Hematopoietic multipotent progenitor cell (in vitro differentiated cells): ENCODE measurements around the gene JCAD. TPM values are rescaled to one million over a fixed set of nuclear protein-coding genes. Genes with fewer than 3 reads are reported as not detected.
"Not testable (repeated sequence)": the region's sequence is repeated elsewhere in the genome, so short reads cannot be mapped to it uniquely, and the experiment has no call there.

ENCODE experiments used
- DNase-seq, 3 donors: peaks; one replicate each; pipeline ENCODE4 v3.0.0-alpha.2; 2011 to 2015; ENCODE audit warnings: low read depth in 2 of 3, low spot score in 2 of 3
- total RNA-seq: library from RNA; depleted of rRNA; stranded (reverse); fragments of >200 nt; gene quantifications from one replicate; pipeline ENCODE4 v1.2.3, GENCODE V29; 2012

JCAD gene
- 1.3 TPM for total RNA-seq

DNA sequence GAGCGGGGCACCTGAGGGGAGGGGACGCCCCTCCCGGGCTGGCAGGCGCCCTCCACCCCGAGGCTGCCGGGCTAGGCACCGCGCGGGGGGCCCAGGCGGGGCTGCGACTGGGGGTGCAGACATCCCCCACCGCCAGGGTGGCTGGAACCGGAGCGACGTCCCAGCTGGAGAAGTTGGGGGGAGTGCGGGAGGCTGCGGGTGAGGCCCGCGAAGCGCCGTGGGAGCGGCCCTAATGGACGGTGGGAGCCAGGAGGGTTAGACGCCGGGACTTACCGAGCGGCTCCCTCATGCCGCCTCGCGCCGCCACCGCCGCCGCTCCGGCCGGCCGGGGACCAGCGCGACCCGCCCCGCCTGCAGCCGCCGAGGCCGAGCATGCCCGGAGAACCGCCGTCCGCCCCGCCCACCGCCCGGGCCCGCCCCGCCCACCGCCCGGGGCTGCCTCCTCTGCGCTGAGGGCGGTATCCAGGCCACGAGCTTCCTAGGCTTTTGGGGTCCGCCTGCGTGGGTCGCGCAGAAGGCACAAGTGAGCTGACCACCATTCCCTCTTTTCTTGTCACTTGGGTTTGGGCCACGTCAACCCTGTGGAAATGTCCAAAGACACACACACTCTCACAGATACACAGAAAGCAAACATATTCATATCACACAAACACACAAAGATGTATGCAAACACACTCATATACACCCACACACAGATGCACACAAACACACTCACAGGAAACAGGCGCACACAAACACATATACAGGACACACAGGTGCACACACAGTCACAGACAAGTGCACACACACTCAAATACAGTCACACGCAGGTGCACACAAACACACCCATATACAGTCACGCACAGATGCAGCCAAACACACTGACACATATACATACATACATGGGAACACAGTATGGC is at the start of gene JCAD:
Gene JCAD, minus strand, starts transcription at position 378 of the 899 bp plus-strand sequence. CDS start 11,774 bp downstream, outside the sequence.
- peak in 1 of 3 donors; percentile 36 for DNase-seq

DNA sequence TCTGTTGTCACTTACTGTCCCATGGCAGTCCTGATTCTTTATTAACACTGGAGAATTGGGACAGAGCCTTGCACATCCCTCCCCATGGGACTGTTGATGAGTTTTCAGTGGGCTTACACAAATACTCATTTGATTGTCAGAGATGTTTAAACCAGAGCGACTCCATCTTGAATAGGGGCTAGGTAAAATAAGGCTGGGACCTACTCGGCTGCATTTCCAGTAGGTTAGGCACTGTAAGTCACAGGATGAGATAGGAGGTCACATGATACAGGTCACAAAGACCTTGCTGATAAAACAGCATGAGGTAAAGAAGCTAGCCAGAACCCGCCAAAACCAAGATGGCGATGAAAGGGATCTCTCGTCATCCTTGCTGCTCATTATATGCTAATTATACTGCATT is 47.6 kb upstream of the JCAD start:
- no peak for DNase-seq

DNA sequence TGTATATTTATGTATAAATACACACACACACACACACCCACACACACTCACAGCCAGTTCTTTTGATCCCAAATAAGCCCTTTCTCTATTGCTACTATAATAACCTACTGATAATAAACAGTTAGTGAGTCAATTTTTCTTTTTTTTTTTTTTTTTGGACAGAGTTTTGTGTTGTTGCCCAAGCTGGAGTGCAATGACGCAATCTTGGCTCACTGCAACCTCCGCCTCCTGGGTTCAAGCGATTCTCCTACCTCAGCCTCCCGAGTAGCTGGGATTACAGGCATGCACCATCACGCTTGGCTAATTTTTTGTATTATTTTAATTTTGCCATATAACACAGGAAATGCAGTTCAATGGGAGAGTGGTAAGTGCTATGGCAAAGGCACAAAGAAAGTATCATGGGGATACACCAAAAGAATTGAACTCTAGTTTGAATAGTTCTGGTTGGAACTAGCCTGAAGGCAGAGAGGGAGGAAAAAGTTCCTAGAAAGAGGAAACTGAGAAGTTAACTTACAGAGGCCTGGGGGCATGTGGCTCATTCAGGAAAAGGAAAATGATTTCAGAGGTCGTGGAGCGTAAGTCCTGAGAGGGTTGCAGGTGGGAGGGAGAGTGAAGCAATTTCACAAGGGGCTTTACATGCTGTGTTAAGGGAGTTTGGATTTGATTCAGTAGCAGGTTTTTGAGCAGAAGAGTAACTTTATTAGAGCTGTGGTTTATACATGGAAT is 44.4 kb upstream of the JCAD start:
- DNase-seq, result no peak

GRCh38 chr10:30099706-30100105 is 40.3 kb upstream of the JCAD start:
- not testable (repeated sequence) for DNase-seq

GRCh38 chr10:30099101-30099500 is 39.7 kb upstream of the JCAD start:
- DNase-seq, result no peak

DNA sequence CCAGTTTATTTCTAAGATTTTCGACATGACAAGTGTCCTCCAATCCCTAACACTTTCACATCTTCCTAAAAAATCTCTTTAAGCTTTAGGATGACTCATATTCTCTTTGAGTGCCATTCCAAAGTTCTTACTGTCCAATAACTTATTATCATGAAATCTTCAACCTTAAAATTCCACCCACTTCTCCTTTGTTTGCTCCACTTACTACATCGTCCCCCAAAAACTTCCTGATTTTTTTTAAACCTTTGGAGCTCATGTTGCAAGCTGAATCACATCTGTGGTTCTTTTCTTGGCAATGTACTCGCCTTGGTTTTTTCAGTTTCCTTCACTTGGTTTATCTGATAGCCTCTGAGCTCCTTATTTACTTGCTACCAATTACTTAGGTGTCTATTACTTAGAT is 39.2 kb upstream of the JCAD start:
- DNase-seq, result peak in 1 of 3 donors; percentile 8

DNA sequence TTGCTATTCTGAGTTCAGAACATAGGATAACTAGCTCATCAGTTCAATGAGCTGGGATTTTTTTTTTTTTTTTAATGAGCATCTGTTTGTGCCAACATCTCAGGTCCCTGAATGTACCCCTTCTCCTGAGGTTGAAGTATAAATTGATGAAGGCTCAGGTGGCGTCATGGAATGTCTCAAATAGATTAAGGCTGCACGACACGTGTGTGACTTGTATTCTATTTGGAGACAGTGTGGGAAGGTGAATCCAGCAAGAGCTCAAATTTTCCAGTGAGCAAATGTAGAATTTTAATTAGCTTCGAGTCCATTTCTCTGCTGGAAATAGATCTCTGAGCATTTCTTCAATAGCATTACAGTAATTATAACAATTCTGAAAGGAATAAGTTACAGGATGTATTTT is 37.2 kb upstream of the JCAD start:
- no peak for DNase-seq

- DNase-seq, result no peak
These were observed 36.4 kb upstream of the JCAD start for GRCh38 chr10:30095631-30096422.

GRCh38 chr10:30094601-30095000 is 35.2 kb upstream of the JCAD start:
- DNase-seq, result no peak

DNA sequence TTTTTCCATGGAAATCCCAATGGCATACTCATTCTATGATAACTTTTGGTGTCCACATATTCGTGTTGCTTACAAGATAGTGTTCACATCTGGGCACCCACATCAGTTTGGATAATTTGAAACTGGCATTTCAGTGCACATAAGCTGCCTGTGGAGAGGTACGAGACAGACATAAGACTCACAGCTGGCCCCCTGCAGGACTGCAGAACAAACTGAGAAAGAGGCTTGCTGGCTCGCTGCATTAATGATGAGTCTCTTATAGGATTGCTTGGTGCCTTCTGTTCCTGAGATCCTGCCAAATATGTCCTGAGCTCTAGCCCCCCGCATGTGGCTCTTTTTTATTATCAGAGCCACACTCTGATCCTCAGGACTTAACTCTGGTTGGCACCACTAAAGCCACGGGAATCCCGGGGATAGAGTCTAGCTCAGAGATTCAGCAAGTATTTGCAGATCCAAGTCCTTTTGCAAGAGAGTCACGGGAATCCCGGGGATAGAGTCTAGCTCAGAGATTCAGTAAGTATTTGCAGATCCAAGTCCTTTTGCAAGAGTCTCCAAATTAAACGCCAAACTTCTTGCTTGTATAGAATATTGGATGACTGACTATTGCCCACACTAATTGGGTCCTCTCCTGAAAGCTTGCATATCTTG is 34.0 kb upstream of the JCAD start:
- no peak for DNase-seq

DNA sequence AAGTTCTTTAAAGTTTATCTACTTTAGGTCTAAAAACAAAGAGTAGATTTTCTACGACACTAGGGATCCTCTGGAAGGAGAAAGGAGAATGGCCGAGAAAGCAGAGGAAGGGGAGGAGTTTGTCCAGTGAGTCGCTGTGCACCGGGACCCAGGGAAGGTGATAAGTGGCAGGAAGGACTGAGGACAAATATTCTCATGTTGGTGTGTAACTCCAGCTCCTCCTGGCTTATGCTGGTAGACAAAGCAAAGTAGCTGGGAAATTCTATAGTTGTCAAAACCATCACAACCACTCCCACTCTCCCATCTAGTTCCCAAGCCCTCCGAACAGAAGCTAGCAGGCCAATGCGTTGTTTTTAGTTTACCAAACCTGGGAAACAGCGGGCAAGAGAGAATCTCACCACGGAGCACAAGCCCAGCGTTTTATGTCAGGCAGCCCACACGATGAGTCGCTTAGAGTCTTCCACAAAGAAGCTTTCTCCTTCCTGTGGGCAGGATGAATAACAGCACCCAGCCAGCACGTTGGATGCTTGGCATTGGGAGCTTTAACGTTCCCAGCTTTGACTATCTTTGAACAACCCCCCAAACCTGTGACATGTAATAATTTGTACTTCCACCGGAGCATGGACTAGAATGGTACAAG is 32.9 kb upstream of the JCAD start:
- DNase-seq, result no peak

- no peak for DNase-seq
These were observed 31.8 kb upstream of the JCAD start for GRCh38 chr10:30091136-30091535.

DNA sequence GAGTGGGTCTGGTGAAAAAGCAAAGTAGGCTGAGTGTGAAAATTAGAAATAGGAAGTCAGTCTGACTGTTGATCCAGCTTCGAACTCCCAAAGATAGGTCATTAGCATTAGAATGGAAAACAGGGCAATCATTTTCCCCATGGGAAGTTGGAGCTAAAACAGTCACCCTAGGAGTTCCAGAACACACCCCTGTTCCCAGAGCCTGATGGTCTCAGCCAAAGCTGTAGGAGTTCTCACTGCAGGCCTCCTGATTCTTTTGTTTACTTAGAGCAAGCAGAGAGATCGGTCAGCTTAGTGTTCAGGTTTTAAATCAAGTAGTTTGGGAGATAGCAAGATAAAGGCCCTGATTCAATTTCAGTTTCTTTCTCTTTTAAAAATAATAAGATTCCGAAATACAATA is 28.8 kb upstream of the JCAD start:
- DNase-seq, result no peak

DNA sequence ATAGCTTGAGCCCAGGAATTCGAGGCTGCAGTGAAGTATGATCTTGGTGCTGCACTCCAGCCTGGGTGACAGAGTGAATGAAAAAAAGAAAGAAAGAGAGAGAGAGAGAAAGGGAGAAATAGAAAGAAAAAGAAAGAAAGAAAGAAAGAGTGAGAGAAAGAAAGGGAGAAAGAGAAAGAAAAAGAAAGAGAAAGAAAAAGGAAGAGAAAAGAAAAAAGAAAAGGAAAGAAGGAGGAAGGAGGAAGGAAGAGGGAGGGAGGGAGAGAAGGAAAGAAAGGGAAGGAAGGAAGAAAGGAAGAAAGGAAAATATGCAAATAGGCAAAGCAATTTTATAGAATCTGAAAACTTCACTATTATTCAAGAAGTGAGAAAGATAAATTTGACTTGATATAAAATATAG is 24.5 kb upstream of the JCAD start:
- no peak for DNase-seq

DNA sequence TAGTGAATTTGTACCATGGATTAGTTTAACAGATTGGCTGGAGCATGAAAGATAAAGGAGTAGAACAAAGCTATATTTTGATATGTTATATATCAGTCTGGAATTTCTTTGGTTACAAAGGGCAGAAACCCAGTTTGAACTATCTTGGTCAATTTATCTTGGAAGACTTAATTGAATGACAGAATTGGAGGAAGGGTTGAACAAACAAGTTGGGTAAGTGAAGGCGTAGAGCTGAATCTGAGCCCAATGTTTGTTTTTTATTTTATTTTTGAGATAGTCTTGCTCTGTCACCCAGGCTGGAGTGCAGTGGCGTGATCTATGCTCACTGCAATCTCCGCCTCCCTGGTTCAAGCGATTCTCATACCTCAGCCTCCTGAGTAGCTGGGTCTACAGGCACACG is 21.8 kb upstream of the JCAD start:
- DNase-seq, result no peak

- no peak for DNase-seq
These were observed 20.8 kb upstream of the JCAD start for GRCh38 chr10:30080161-30080560.

- no peak for DNase-seq
These were observed 20.0 kb upstream of the JCAD start for GRCh38 chr10:30079408-30079807.

- no peak for DNase-seq
These were observed 16.1 kb upstream of the JCAD start for GRCh38 chr10:30075481-30075880.

- no peak for DNase-seq
These were observed 15.5 kb upstream of the JCAD start for GRCh38 chr10:30074933-30075332.

DNA sequence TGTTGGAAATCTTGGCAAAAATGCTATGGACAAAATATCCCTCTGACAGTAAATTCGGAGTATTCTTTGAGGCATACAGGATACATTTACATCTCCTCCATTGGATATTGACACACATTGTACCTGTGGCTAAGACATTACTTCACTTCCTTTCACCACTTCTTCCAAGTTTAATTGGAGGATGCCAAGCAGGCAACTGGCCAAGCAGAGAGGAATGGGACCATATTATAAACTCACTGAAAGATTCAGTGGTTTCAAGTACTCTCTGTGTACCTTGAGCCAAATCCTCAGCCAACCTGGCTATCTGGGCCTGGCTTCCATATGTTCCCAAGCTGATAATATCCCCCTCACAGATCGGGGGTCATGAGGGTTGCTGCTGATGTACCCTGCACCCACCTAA is 14.7 kb upstream of the JCAD start:
- no peak for DNase-seq
